ENCODE measurements around the gene SESN2. TPM values are rescaled to one million over a fixed set of nuclear protein-coding genes. Genes with fewer than 3 reads are reported as not detected.

Gene SESN2
- total RNA-seq, 1 experiment from 2014 or later = 12.2 TPM

- DNase-seq = no peak
- BruUV-seq (replicated peaks) = no TSS peak
- Histone ChIP-seq H3K4me2 (no peak overlapping the region), H3K9me2 (ENCODE audit: insufficient read depth) (no peaks in the 10 kb centered on the region), H2AFZ (no peak overlapping the region), H3K9me3 (ENCODE audit: insufficient read depth, low read depth) (no peaks in the 10 kb centered on the region), H3K4me3 (no peak overlapping the region), H3K4me1 (replicated peaks; ENCODE audit: insufficient read depth) (0 out of 2 replicates have a peak, but pooled peaks cover 9% of the 10 kb centered on the region), H3K27ac (no peak overlapping the region), H3F3A (ENCODE audit: insufficient read depth, low read depth) (no peaks in the 10 kb centered on the region), H3K79me2 (ENCODE audit: low read depth) (peaks cover 16% of the 10 kb centered on the region), H3K27me3 (ENCODE audit: insufficient read depth, low read depth) (no peaks in the 10 kb centered on the region), H3K36me3 (ENCODE audit: low read depth) (no peaks in the 10 kb centered on the region), H4K20me1 (ENCODE audit: insufficient read depth) (no peaks in the 10 kb centered on the region)
- CTCF ChIA-PET = interaction anchor here (0.6 to 0.7 kb wide), 2 partner anchors 9 to 99 kb away, joined by 5 to 10 read pairs; no protein-coding TSS in a partner anchor
- TF ChIP-seq EZH2 (IDR thresholded peaks at IDR 0.05; ENCODE audit: low read depth) (no peak), CTCF (conservative IDR thresholded peaks at IDR 0.05) (no peak)
- intact Hi-C loops (cut with micrococcal nuclease; ENCODE audit: unreplicated experiment) = no loop called here
- POLR2A ChIA-PET (ENCODE audit: unreplicated experiment) = no interaction called here
Observed at GRCh38 chr1:28239004-28239403, 20.3 kb upstream of the SESN2 start.

GRCh38 chr1:28240024-28240423 lies 19.3 kb upstream of the SESN2 start:
- H3F3A ChIP-seq (ENCODE audit: insufficient read depth, low read depth) = no peaks in the 10 kb centered on the region
- TF ChIP-seq CTCF (conservative IDR thresholded peaks at IDR 0.05) = no peak
- no peak for TF ChIP-seq EZH2 (IDR thresholded peaks at IDR 0.05; ENCODE audit: low read depth)
- H4K20me1 ChIP-seq (ENCODE audit: insufficient read depth) = no peaks in the 10 kb centered on the region
- H3K27ac ChIP-seq = no peak overlapping the region
- H3K4me3 ChIP-seq = no peak overlapping the region
- POLR2A ChIA-PET (ENCODE audit: unreplicated experiment) = no interaction called here
- H3K4me2 ChIP-seq = no peak overlapping the region
- H3K36me3 ChIP-seq (ENCODE audit: low read depth) = no peaks in the 10 kb centered on the region
- no peak overlapping the region for H2AFZ ChIP-seq
- H3K79me2 ChIP-seq (ENCODE audit: low read depth) = peaks cover 16% of the 10 kb centered on the region
- no peak for DNase-seq
- intact Hi-C loops (cut with micrococcal nuclease; ENCODE audit: unreplicated experiment) = no loop called here
- no peaks in the 10 kb centered on the region for H3K27me3 ChIP-seq (ENCODE audit: insufficient read depth, low read depth)
- CTCF ChIA-PET = no interaction called here
- no peaks in the 10 kb centered on the region for H3K9me3 ChIP-seq (ENCODE audit: insufficient read depth, low read depth)
- no peaks in the 10 kb centered on the region for H3K9me2 ChIP-seq (ENCODE audit: insufficient read depth)
- no TSS peak for BruUV-seq (replicated peaks)
- 0 out of 2 replicates have a peak, but pooled peaks cover 9% of the 10 kb centered on the region for H3K4me1 ChIP-seq (replicated peaks; ENCODE audit: insufficient read depth)

GRCh38 chr1:28241638-28242241 lies 17.6 kb upstream of the SESN2 start:
- Histone ChIP-seq H3K27me3 (ENCODE audit: insufficient read depth, low read depth) (no peaks in the 10 kb centered on the region), H2AFZ (no peak overlapping the region), H3F3A (ENCODE audit: insufficient read depth, low read depth) (peaks cover 3% of the 10 kb centered on the region; the same call in 1 of the 2 replicates), H3K9me2 (ENCODE audit: insufficient read depth) (no peaks in the 10 kb centered on the region), H3K4me2 (no peak overlapping the region), H3K27ac (no peak overlapping the region), H3K4me3 (no peak overlapping the region), H3K79me2 (ENCODE audit: low read depth) (peaks cover 12% of the 10 kb centered on the region), H4K20me1 (ENCODE audit: insufficient read depth) (no peaks in the 10 kb centered on the region), H3K9me3 (ENCODE audit: insufficient read depth, low read depth) (no peaks in the 10 kb centered on the region), H3K36me3 (ENCODE audit: low read depth) (no peaks in the 10 kb centered on the region), H3K4me1 (replicated peaks; ENCODE audit: insufficient read depth) (peaks cover 9% of the 10 kb centered on the region; the same call in 1 of the 2 replicates)
- DNase-seq = no peak
- CTCF ChIA-PET = no interaction called here
- intact Hi-C loops (cut with micrococcal nuclease; ENCODE audit: unreplicated experiment) = no loop called here
- BruUV-seq (replicated peaks) = no TSS peak
- POLR2A ChIA-PET (ENCODE audit: unreplicated experiment) = no interaction called here
- no peak for TF ChIP-seq EZH2 (IDR thresholded peaks at IDR 0.05; ENCODE audit: low read depth)
- TF ChIP-seq CTCF (conservative IDR thresholded peaks at IDR 0.05) = no peak
